Kidney (tissue), 14 donors: Measurements from ENCODE around the gene FRRS1L. TPM values are rescaled to one million over a fixed set of nuclear protein-coding genes. Genes with fewer than 3 reads are reported as not detected.

ENCODE experiments used
- DNase-seq, 5 donors: peaks; one replicate each; pipeline ENCODE4 v3.0.0-alpha.2; 2013 to 2020
- FAIRE-seq: peaks from 2 replicates; lab custom pipeline; 2012; peaks lifted over from hg19 to GRCh38; lab: Jason Lieb, UNC
- H3K27ac ChIP-seq, 2 donors: one replicate each; pipeline ENCODE4 v1.7.0; 2013; ENCODE audit warnings: low read depth in 2 of 2, low read length in 2 of 2, inconsistent platforms in 1 of 2
- H3K27me3 ChIP-seq: one replicate; pipeline ENCODE4 v1.7.1; 2013; ENCODE audit warnings: low read length, inconsistent platforms; ENCODE audit not compliant: control insufficient read depth, insufficient read depth
- H3K36me3 ChIP-seq, 3 donors: one replicate each; pipeline versions ENCODE4 v1.7.0 to v1.7.1; 2013; ENCODE audit warnings: low read length in 3 of 3, control low read depth in 1 of 3, inconsistent platforms in 1 of 3; ENCODE audit not compliant: insufficient read depth in 3 of 3, control insufficient read depth in 2 of 3
- H3K4me1 ChIP-seq, 3 donors: one replicate each; pipeline versions ENCODE4 v1.7.0 to v1.7.1; 2013; ENCODE audit warnings: low read length in 3 of 3, inconsistent platforms in 1 of 3, low read depth in 1 of 3; ENCODE audit not compliant: control insufficient read depth in 2 of 3, insufficient read depth in 2 of 3
- H3K4me3 ChIP-seq, 3 donors: one replicate each; pipeline versions ENCODE4 v1.7.0 to v1.8.1; 2013; ENCODE audit warnings: low read length in 3 of 3, control low read depth in 1 of 3, inconsistent platforms in 1 of 3
- H3K9ac ChIP-seq, 3 donors: one replicate each; pipeline versions ENCODE4 v1.7.0 to v1.7.1; 2013; ENCODE audit warnings: low read length in 3 of 3, control low read depth in 1 of 3, inconsistent platforms in 1 of 3
- H3K9me3 ChIP-seq, 3 donors: one replicate each; pipeline versions ENCODE4 v1.7.0 to v1.7.1; 2013; ENCODE audit warnings: low read length in 3 of 3, control low read depth in 1 of 3, inconsistent platforms in 1 of 3; ENCODE audit not compliant: control insufficient read depth in 2 of 3, insufficient read depth in 1 of 3
- CTCF ChIP-seq: IDR thresholded peaks from 3 replicates; pipeline ENCODE4 v1.5.1; 2012; ENCODE audit warnings: mild to moderate bottlenecking, moderate library complexity, borderline replicate concordance; ENCODE audit not compliant: insufficient read depth; ENCODE audit errors: extremely low read depth
- intact Hi-C: fragments of 100-400 bp; cut with DNase I; formaldehyde crosslinking; loops from one replicate; pipeline ENCODE4 v1.11.1; 2022
- polyA plus RNA-seq: library from polyadenylated mRNA; stranded (reverse); fragments of 350-450 nt; fragmentation: Illumina TruSeq; extraction: RNeasy Lipid Tissue Mini Kit (QIAGEN cat#74804); gene quantifications from one replicate; pipeline ENCODE4 v1.2.3, GENCODE V29; 2014; ENCODE audit warnings: low read depth, low replicate concordance; ENCODE audit not compliant: insufficient read depth
- total RNA-seq: library from RNA; stranded (reverse); fragmentation: NEBNext Ultra II Directional; extraction: Animal tissue kit (Norgen Biotek cat#: 25700); gene quantifications from one replicate; pipeline ENCODE4 v1.2.1, GENCODE V29; 2021
- donor health status: control.
- donor health status: control.
- donor health status: control.
- donor health status: control.
- donor health status: control.
- donor health status: DM: yes; HTN: yes; CAD: no.
- donor health status: Normal renal cell carcinoma (clear cell type).

Gene FRRS1L
- total and polyA plus RNA-seq, 2 donors from 2014 or later: 0.06 TPM; not detected in 1

GRCh38 chr9:109181284-109181683 is 14.2 kb upstream of the FRRS1L start:
- no peak overlapping the region for H3K27ac ChIP-seq
- no peak overlapping the region for H3K9ac ChIP-seq
- no peaks in the 10 kb centered on the region for H3K4me1 ChIP-seq
- H3K36me3 ChIP-seq: no peaks in the 10 kb centered on the region
- H3K4me3 ChIP-seq: no peak overlapping the region
- no peak for DNase-seq
- H3K27me3 ChIP-seq: no peaks in the 10 kb centered on the region
- TF ChIP-seq CTCF: no peak
- intact Hi-C loops: no loop called here
- no peaks in the 10 kb centered on the region for H3K9me3 ChIP-seq
- FAIRE-seq: no peak

- no peak overlapping the region for H3K27ac ChIP-seq
- no peaks in the 10 kb centered on the region for H3K27me3 ChIP-seq
- no peak for TF ChIP-seq CTCF
- no peaks in the 10 kb centered on the region for H3K4me1 ChIP-seq
- DNase-seq (no peak), FAIRE-seq (no peak)
- no peak overlapping the region for H3K9ac ChIP-seq
- H3K4me3 ChIP-seq: no peak overlapping the region
- intact Hi-C loops: no loop called here
- H3K36me3 ChIP-seq: no peaks in the 10 kb centered on the region
- H3K9me3 ChIP-seq: no peaks in the 10 kb centered on the region
These were observed 12.9 kb upstream of the FRRS1L start for GRCh38 chr9:109179801-109180523.

GRCh38 chr9:109176963-109177362 is 9.9 kb upstream of the FRRS1L start:
- no peak overlapping the region for H3K27ac ChIP-seq
- H3K4me1 ChIP-seq: no peaks in the 10 kb centered on the region
- FAIRE-seq (no peak), DNase-seq (no peak)
- intact Hi-C loops: no loop called here
- TF ChIP-seq CTCF: no peak
- no peak overlapping the region for H3K4me3 ChIP-seq
- H3K27me3 ChIP-seq: no peaks in the 10 kb centered on the region
- H3K9me3 ChIP-seq: no peaks in the 10 kb centered on the region
- H3K36me3 ChIP-seq: no peaks in the 10 kb centered on the region
- H3K9ac ChIP-seq: no peak overlapping the region
